Spleen (tissue), 11 donors: Measurements from ENCODE around the gene TACR3. TPM values are rescaled to one million over a fixed set of nuclear protein-coding genes. Genes with fewer than 3 reads are reported as not detected.
"Not testable (repeated sequence)": the region's sequence is repeated elsewhere in the genome, so short reads cannot be mapped to it uniquely, and the experiment has no call there.

Experiments used
- DNase-seq: peaks from one replicate; pipeline ENCODE4 v3.0.0-alpha.2; 2020
- H3K27ac ChIP-seq, 8 donors: fragments of 200-600 bp; sonication (generic) in 7 of 8; 1 replicate in 4 of 8; 2 replicates in 4 of 8; pipeline versions ENCODE4 v1.5.0 to v1.8.0; 2016 to 2021; ENCODE audit warnings: inconsistent platforms in 4 of 8, mild to moderate bottlenecking in 4 of 8, moderate library complexity in 1 of 8
- H3K27me3 ChIP-seq, 7 donors: fragments of 200-600 bp; sonication (generic) in 6 of 7; replicated peaks in 1 of 7; 1 replicate in 4 of 7; 2 replicates in 3 of 7; pipeline versions ENCODE4 v1.5.0 to v1.8.0; 2016 to 2021; ENCODE audit warnings: inconsistent platforms in 3 of 7, mild to moderate bottlenecking in 1 of 7
- H3K36me3 ChIP-seq, 6 donors: fragments of 200-600 bp; sonication (generic) in 5 of 6; 1 replicate in 4 of 6; 2 replicates in 2 of 6; pipeline versions ENCODE4 v1.5.0 to v1.8.0; 2016 to 2021; ENCODE audit warnings: inconsistent platforms in 2 of 6
- H3K4me1 ChIP-seq, 6 donors: fragments of 200-600 bp; sonication (generic) in 5 of 6; 1 replicate in 3 of 6; 2 replicates in 3 of 6; pipeline versions ENCODE4 v1.5.0 to v1.8.0; 2016 to 2021; ENCODE audit warnings: inconsistent platforms in 3 of 6
- H3K4me3 ChIP-seq, 8 donors: fragments of 200-600 bp; sonication (generic) in 7 of 8; 1 replicate in 4 of 8; 2 replicates in 4 of 8; pipeline versions ENCODE4 v1.5.0 to v1.8.0; 2016 to 2021; ENCODE audit warnings: inconsistent platforms in 4 of 8, mild to moderate bottlenecking in 4 of 8, moderate library complexity in 2 of 8
- H3K9me3 ChIP-seq, 8 donors: fragments of 200-600 bp; sonication (generic) in 7 of 8; 1 replicate in 4 of 8; 2 replicates in 4 of 8; pipeline versions ENCODE4 v1.5.0 to v1.8.0; 2016 to 2021; ENCODE audit warnings: inconsistent platforms in 4 of 8
- POLR2A ChIP-seq, 3 donors: fragments of 450-650 bp; IDR thresholded peaks; one replicate each; pipeline ENCODE4 v1.5.1; 2017; ENCODE audit warnings: antibody characterized with exemption in 3 of 3, mild to moderate bottlenecking in 1 of 3
- POLR2AphosphoS5 ChIP-seq, 3 donors: sonication (generic); formaldehyde crosslinking; IDR thresholded peaks; one replicate each; pipeline ENCODE4 v1.5.1; 2017; ENCODE audit warnings: antibody characterized with exemption in 3 of 3
- WGBS, 5 donors: extraction: QIAGEN DNeasy Blood & Tissue Kit in 3 of 5; methylation state at CpG; one replicate each; pipeline versions ENCODE4 v1.1.5 to v1.1.7; 2013 to 2018; 5-methylcytosine and 5-hydroxymethylcytosine counted together
- intact Hi-C: fragments of 100-400 bp; cut with DNase I; formaldehyde crosslinking; loops from one replicate; pipeline ENCODE4 v1.15.0; 2023; ENCODE audit warnings: low total_unique reads
- polyA plus RNA-seq, 3 donors: library from polyadenylated mRNA; stranded (reverse); fragments of 200-250 nt; gene quantifications; one replicate each; pipeline ENCODE4 v1.2.1, GENCODE V29; 2013
- total RNA-seq, 7 donors: library from RNA; depleted of rRNA in 3 of 7; stranded (reverse); fragments of >200 nt in 3 of 7; fragmentation: NEBNext Ultra II Directional in 4 of 7; extraction: Animal tissue kit (Norgen Biotek cat#: 25700) in 4 of 7; gene quantifications; one replicate each; pipeline versions ENCODE4 v1.1.0 to v1.2.1, GENCODE V29; 2016 to 2021
- TF ChIP-seq, protein P1 (sequence below), 11 experiments: fragments of 200-600 bp in 7 of 11; fragments of 450-650 bp in 4 of 11; sonication (generic) in 4 of 11; IDR thresholded peaks in 8 of 11; conservative IDR thresholded peaks in 3 of 11; 1 replicate in 7 of 11; 2 replicates in 4 of 11; pipeline versions ENCODE4 v1.4.0 to v1.8.0; 2016 to 2021; ENCODE audit warnings: antibody characterized with exemption in 11 of 11, inconsistent platforms in 4 of 11, mild to moderate bottlenecking in 1 of 11
- donor health status: healthy with polysubstance abuse.
- donor health status: DM: no; HTN: no; CAD: no; lungs with moderate emphysema.
- donor health status: DM: no; HTN: no; CAD: no.
- donor health status: Bipolar disorder and iron deficiency.
- donor health status: healthy.
- donor health status: DM: no; HTN: no; CAD: no.
- donor health status: DM: yes; HTN: yes; CAD: no.

Gene TACR3
- total and polyA plus RNA-seq, 10 donors, result not detected

DNA sequence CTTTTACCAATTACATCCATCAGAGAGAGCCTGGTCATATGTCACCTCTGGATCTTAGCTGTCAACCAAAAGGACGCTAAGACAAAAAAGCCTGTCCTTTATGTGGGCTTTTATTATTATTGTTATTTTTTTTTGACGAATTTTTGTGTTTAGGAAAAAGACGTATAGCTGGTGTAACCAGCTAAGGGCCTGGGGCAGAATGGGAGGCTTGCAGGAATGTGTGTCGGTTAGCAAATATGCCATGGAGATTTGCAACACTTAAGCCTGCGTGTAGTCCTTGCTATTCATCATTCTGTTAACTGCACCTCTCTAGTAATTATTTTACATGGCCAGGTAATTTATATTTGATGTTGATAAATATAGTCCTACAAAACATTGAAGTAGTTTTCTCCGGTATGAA is 93.5 kb downstream of the TACR3 start:
- TF ChIP-seq, protein P1, sequence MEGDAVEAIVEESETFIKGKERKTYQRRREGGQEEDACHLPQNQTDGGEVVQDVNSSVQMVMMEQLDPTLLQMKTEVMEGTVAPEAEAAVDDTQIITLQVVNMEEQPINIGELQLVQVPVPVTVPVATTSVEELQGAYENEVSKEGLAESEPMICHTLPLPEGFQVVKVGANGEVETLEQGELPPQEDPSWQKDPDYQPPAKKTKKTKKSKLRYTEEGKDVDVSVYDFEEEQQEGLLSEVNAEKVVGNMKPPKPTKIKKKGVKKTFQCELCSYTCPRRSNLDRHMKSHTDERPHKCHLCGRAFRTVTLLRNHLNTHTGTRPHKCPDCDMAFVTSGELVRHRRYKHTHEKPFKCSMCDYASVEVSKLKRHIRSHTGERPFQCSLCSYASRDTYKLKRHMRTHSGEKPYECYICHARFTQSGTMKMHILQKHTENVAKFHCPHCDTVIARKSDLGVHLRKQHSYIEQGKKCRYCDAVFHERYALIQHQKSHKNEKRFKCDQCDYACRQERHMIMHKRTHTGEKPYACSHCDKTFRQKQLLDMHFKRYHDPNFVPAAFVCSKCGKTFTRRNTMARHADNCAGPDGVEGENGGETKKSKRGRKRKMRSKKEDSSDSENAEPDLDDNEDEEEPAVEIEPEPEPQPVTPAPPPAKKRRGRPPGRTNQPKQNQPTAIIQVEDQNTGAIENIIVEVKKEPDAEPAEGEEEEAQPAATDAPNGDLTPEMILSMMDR (IDR thresholded peaks at IDR 0.05 in 8 of 11, conservative IDR thresholded peaks at IDR 0.05 in 3 of 11), result no peak
- intact Hi-C loops, result no loop called here
- no peak overlapping the region for H3K27ac ChIP-seq
- no peak overlapping the region for H3K4me3 ChIP-seq
- 77 to 88% (median 80%) methylated on average over 6 of the region's 6 CpGs for WGBS, 5 donors
- H3K9me3 ChIP-seq, result peaks cover 0 to 19% (median 4%) of the 10 kb centered on the region in 8 donors
- H3K27me3 ChIP-seq, result no peaks in the 10 kb centered on the region
- no peak for DNase-seq
- no peaks in the 10 kb centered on the region for H3K4me1 ChIP-seq
- H3K36me3 ChIP-seq, result no peaks in the 10 kb centered on the region

- TF ChIP-seq, protein P1 (IDR thresholded peaks at IDR 0.05 in 8 of 11, conservative IDR thresholded peaks at IDR 0.05 in 3 of 11), result no peak
- TF ChIP-seq POLR2AphosphoS5 (IDR thresholded peaks at IDR 0.05) (no peak), POLR2A (IDR thresholded peaks at IDR 0.05) (no peak)
- DNase-seq, result no peak
- WGBS, 5 donors, result 24 to 40% (median 33%) methylated on average over 3 of the region's 3 CpGs
- Histone ChIP-seq H3K27me3 (no peaks in the 10 kb centered on the region), H3K4me3 (no peak overlapping the region), H3K27ac (no peak overlapping the region), H3K36me3 (no peaks in the 10 kb centered on the region), H3K4me1 (no peaks in the 10 kb centered on the region), H3K9me3 (peaks cover 0 to 3% (median 0%) of the 10 kb centered on the region in 8 donors)
- intact Hi-C loops, result no loop called here
These were observed 127.9 kb downstream of the TACR3 start for GRCh38 chr4:103591841-103592240.

DNA sequence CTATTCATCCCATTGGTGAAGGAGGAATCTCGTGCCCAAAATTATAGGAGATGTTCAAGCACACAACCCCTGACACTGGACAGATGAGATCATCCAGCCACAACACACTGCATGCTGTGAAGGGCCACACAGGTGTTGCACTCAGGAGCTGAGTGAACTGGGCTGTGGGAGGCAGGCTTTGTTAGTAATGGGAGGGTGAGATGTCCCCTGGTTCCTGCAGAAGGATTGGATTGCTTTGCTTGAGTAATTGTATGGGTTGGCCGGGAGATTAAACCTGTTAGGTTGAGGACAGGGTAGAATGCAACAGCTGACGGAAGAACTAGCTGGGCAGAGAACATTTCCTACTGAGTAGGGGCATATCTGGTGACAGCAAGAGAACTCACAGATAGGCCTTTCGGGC is 152.2 kb downstream of the TACR3 start:
- Histone ChIP-seq H3K27me3 (no peaks in the 10 kb centered on the region), H3K27ac (no peak overlapping the region), H3K9me3 (no peaks in the 10 kb centered on the region), H3K4me1 (no peaks in the 10 kb centered on the region), H3K4me3 (no peak overlapping the region), H3K36me3 (no peaks in the 10 kb centered on the region)
- intact Hi-C loops, result no loop called here
- no peak for DNase-seq
- TF ChIP-seq, protein P1 (IDR thresholded peaks at IDR 0.05 in 8 of 11, conservative IDR thresholded peaks at IDR 0.05 in 3 of 11), result no peak
- TF ChIP-seq POLR2AphosphoS5 (IDR thresholded peaks at IDR 0.05), result no peak
- no peak for TF ChIP-seq POLR2A (IDR thresholded peaks at IDR 0.05)
- WGBS, 5 donors, result 77 to 91% (median 81%) methylated on average over 4 of the region's 4 CpGs

GRCh38 chr4:103559178-103559577 is 160.6 kb downstream of the TACR3 start:
- intact Hi-C loops, DNase-seq, H3K36me3 ChIP-seq, H3K4me3 ChIP-seq, H3K4me1 ChIP-seq, H3K9me3 ChIP-seq, H3K27me3 ChIP-seq, H3K27ac ChIP-seq: not testable (repeated sequence)
- 52 to 89% (median 77%) methylated on average over 3 to 5 of the region's 5 CpGs for WGBS, 5 donors
